B cell (primary cell): ENCODE measurements around the gene FSCB. TPM values are rescaled to one million over a fixed set of nuclear protein-coding genes. Genes with fewer than 3 reads are reported as not detected.

ENCODE experiments used
- ATAC-seq: fragments of 200-7000 bp; cut with Tn5 transposase; one replicate; pipeline ENCODE4 v1.10.0; 2021; ENCODE audit warnings: low read depth, mild to moderate bottlenecking, moderate number of reproducible peaks, moderate library complexity
- CTCF ChIA-PET: fragments of 350-600 bp; sonication (Branson Sonifier 250); formaldehyde crosslinking; loops from one replicate; lab custom pipeline; 2021; ENCODE audit warnings: antibody characterized with exemption, inconsistent platforms; lab: Charles Lee
- POLR2A ChIA-PET: fragments of 350-600 bp; sonication (Branson Sonifier 250); formaldehyde crosslinking; loops from one replicate; lab custom pipeline; 2021; ENCODE audit warnings: antibody characterized with exemption; lab: Charles Lee
- DNase-seq: peaks from one replicate; pipeline ENCODE4 v3.0.0; 2013
- H2AFZ ChIP-seq: 2 replicates; pipeline ENCODE4 v1.6.1; 2012; ENCODE audit warnings: mild to moderate bottlenecking, low read depth, low read length; ENCODE audit not compliant: insufficient read depth, poor library complexity, severe bottlenecking
- H3K27ac ChIP-seq, 2 donors: 1 replicate in 1 of 2; 2 replicates in 1 of 2; pipeline ENCODE4 v1.5.1; 2012 to 2013; ENCODE audit warnings: low read length in 2 of 2, mild to moderate bottlenecking in 2 of 2, moderate library complexity in 1 of 2
- H3K27me3 ChIP-seq, 4 experiments: fragments of 200-600 bp in 1 of 4; sonication (generic) in 1 of 4; replicated peaks in 1 of 4; 1 replicate in 2 of 4; 2 replicates in 2 of 4; pipeline versions ENCODE4 v1.6.1 to v1.7.0; 2013 to 2016; ENCODE audit warnings: low read length in 3 of 4, mild to moderate bottlenecking in 2 of 4, mixed read lengths in 1 of 4, moderate library complexity in 1 of 4; ENCODE audit not compliant: insufficient read depth in 4 of 4, control insufficient read depth in 3 of 4; ENCODE audit errors: control extremely low read depth in 1 of 4
- H3K36me3 ChIP-seq, 2 experiments: replicated peaks in 1 of 2; 1 replicate in 1 of 2; 2 replicates in 1 of 2; pipeline versions ENCODE4 v1.6.1 to v1.7.1; 2013; ENCODE audit warnings: low read length in 1 of 2; ENCODE audit not compliant: insufficient read depth in 2 of 2, control insufficient read depth in 1 of 2; ENCODE audit errors: control extremely low read depth in 1 of 2, extremely low read depth in 1 of 2
- H3K4me1 ChIP-seq, 2 donors: fragments of 200-600 bp in 1 of 2; sonication (generic) in 1 of 2; 1 replicate in 1 of 2; 2 replicates in 1 of 2; pipeline versions ENCODE4 v1.5.1 to v1.6.1; 2013 to 2017; ENCODE audit warnings: low read length in 2 of 2; ENCODE audit not compliant: control insufficient read depth in 2 of 2, insufficient read depth in 2 of 2
- H3K4me2 ChIP-seq: replicated peaks from 2 replicates; pipeline ENCODE3; 2012; ENCODE audit warnings: mild to moderate bottlenecking, low read depth, low read length; ENCODE audit not compliant: poor library complexity, severe bottlenecking
- H3K4me3 ChIP-seq, 5 experiments: fragments of 200-600 bp in 1 of 5; sonication (generic) in 1 of 5; 1 replicate in 3 of 5; 2 replicates in 2 of 5; pipeline versions ENCODE4 v1.5.1 to v1.7.0; 2011 to 2016; ENCODE audit warnings: low read length in 4 of 5, mild to moderate bottlenecking in 4 of 5, low read depth in 2 of 5, control low read depth in 1 of 5, moderate library complexity in 1 of 5; ENCODE audit not compliant: insufficient read depth in 1 of 5; ENCODE audit errors: control extremely low read depth in 1 of 5, extremely low read depth in 1 of 5
- H3K79me2 ChIP-seq: fragments of 200-600 bp; sonication (generic); one replicate; pipeline ENCODE4 v1.6.0; 2016; ENCODE audit warnings: low read length; ENCODE audit not compliant: control insufficient read depth, insufficient read depth
- H3K9ac ChIP-seq: fragments of 200-600 bp; sonication (generic); 2 replicates; pipeline ENCODE4 v1.6.1; 2017; ENCODE audit warnings: mild to moderate bottlenecking, low read length, moderate library complexity
- H3K9me3 ChIP-seq, 3 donors: one replicate each; pipeline versions ENCODE4 v1.6.1 to v1.7.1; 2013; ENCODE audit warnings: low read length in 2 of 3; ENCODE audit not compliant: control insufficient read depth in 2 of 3, insufficient read depth in 1 of 3; ENCODE audit errors: control extremely low read depth in 1 of 3
- H4K20me1 ChIP-seq: 2 replicates; pipeline ENCODE4 v1.6.0; 2012; ENCODE audit warnings: mild to moderate bottlenecking, low read length; ENCODE audit not compliant: insufficient read depth, control insufficient read depth, poor library complexity, severe bottlenecking
- H3K27ac Mint-ChIP-seq: one replicate; pipeline ENCODE4 v1.8.0; 2021; ENCODE audit warnings: mixed read lengths
- H3K27me3 Mint-ChIP-seq: one replicate; pipeline ENCODE4 v1.8.0; 2021; ENCODE audit warnings: mixed read lengths
- H3K4me1 Mint-ChIP-seq: one replicate; pipeline ENCODE4 v1.8.0; 2021; ENCODE audit warnings: mixed read lengths
- H3K4me3 Mint-ChIP-seq: one replicate; pipeline ENCODE4 v1.8.0; 2021; ENCODE audit warnings: mixed read lengths
- H3K9me3 Mint-ChIP-seq: one replicate; pipeline ENCODE4 v1.8.0; 2022; ENCODE audit warnings: mixed read lengths; ENCODE audit not compliant: insufficient read depth
- EZH2 ChIP-seq: IDR thresholded peaks from 2 replicates; pipeline ENCODE4 v1.6.1; 2012; ENCODE audit warnings: borderline replicate concordance, low read depth, mild to moderate bottlenecking, moderate library complexity, low read length; ENCODE audit not compliant: insufficient read depth, poor library complexity, severe bottlenecking
- WGBS: methylation state at CpG from one replicate; pipeline ENCODE4 v1.1.5; 2013; ENCODE audit warnings: missing lambda C conversion rate; ENCODE audit not compliant: insufficient coverage; 5-methylcytosine and 5-hydroxymethylcytosine counted together
- intact Hi-C: fragments of 100-400 bp; cut with micrococcal nuclease; formaldehyde crosslinking; loops from one replicate; pipeline ENCODE4 v1.10.0; 2022
- polyA plus RNA-seq: library from polyadenylated mRNA; depleted of rRNA; stranded (reverse); fragments of >200 nt; gene quantifications from 2 replicates; pipeline ENCODE4 v1.2.3, GENCODE V29; 2012
- total RNA-seq, 2 donors: library from RNA; stranded (reverse); fragments of 120-200 nt in 1 of 2; gene quantifications; 1 replicate in 1 of 2; 2 replicates in 1 of 2; pipeline versions ENCODE4 v1.2.3 to v1.2.4, GENCODE V29; 2013 to 2022
- TF ChIP-seq, protein P1 (sequence below): fragments of 200-600 bp; IDR thresholded peaks from one replicate; pipeline ENCODE4 v1.8.0; 2022; ENCODE audit warnings: antibody characterized with exemption, mild to moderate bottlenecking

FSCB gene
- total and polyA plus RNA-seq, 2 donors (not counting 1 experiment from before 2014, with no cell fraction given): not detected

DNA sequence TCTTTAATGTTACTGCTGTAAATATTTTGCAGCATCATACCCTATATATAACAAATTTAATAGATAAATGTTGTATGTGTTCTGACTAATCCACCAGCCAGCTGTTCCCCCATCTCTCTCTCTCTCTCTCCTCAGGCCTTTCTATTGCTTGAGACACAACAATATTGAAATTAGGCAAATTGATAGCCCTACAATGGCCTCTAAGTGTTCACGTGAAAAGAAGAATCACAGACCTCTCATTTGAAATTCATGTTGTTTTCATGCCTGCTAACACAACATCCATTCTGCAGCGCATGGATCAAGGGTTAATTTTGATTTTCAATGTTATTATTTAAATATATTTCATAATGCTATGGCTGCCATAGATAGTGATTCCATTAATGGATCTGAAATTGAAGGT is 1.8 kb upstream of the FSCB start:
- DNase-seq (no peak), ATAC-seq (no peak)
- H3K4me1 ChIP-seq: no peaks in the 10 kb centered on the region
- H3K9ac ChIP-seq: no peak overlapping the region
- no peak overlapping the region for H3K4me3 ChIP-seq
- no peaks in the 10 kb centered on the region for H3K27me3 Mint-ChIP-seq
- no peaks in the 10 kb centered on the region for H3K79me2 ChIP-seq
- no peak overlapping the region for H3K4me2 ChIP-seq
- WGBS: no CpG with 5 or more reads among the region's 2 CpGs
- peaks cover 4% of the 10 kb centered on the region for H3K9me3 Mint-ChIP-seq
- no peak overlapping the region for H3K27ac ChIP-seq
- no peak overlapping the region for H3K27ac Mint-ChIP-seq
- H3K36me3 ChIP-seq: no peaks in the 10 kb centered on the region
- no peaks in the 10 kb centered on the region for H4K20me1 ChIP-seq
- intact Hi-C loops: no loop called here
- H3K4me3 Mint-ChIP-seq: no peak overlapping the region
- H3K9me3 ChIP-seq: peaks cover 0 to 6% (median 0%) of the 10 kb centered on the region in 3 donors
- TF ChIP-seq, protein P1, sequence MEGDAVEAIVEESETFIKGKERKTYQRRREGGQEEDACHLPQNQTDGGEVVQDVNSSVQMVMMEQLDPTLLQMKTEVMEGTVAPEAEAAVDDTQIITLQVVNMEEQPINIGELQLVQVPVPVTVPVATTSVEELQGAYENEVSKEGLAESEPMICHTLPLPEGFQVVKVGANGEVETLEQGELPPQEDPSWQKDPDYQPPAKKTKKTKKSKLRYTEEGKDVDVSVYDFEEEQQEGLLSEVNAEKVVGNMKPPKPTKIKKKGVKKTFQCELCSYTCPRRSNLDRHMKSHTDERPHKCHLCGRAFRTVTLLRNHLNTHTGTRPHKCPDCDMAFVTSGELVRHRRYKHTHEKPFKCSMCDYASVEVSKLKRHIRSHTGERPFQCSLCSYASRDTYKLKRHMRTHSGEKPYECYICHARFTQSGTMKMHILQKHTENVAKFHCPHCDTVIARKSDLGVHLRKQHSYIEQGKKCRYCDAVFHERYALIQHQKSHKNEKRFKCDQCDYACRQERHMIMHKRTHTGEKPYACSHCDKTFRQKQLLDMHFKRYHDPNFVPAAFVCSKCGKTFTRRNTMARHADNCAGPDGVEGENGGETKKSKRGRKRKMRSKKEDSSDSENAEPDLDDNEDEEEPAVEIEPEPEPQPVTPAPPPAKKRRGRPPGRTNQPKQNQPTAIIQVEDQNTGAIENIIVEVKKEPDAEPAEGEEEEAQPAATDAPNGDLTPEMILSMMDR: no peak
- TF ChIP-seq EZH2: no peak
- H3K4me1 Mint-ChIP-seq: no peaks in the 10 kb centered on the region
- H3K27me3 ChIP-seq: no peaks in the 10 kb centered on the region
- ChIA-PET CTCF (no interaction called here), POLR2A (no interaction called here)
- no peak overlapping the region for H2AFZ ChIP-seq

GRCh38 chr14:44505588-44505987 is 1.5 kb downstream of the FSCB start:
- 71% methylated on average over 3 of the region's 3 CpGs for WGBS
- Histone ChIP-seq H3K9ac (no peak overlapping the region), H3K4me3 (no peak overlapping the region), H3K27ac (no peak overlapping the region), H3K79me2 (no peaks in the 10 kb centered on the region), H3K36me3 (no peaks in the 10 kb centered on the region), H3K4me2 (no peak overlapping the region), H2AFZ (no peak overlapping the region), H3K9me3 (peaks cover 0 to 6% (median 0%) of the 10 kb centered on the region in 3 donors), H4K20me1 (no peaks in the 10 kb centered on the region), H3K27me3 (no peaks in the 10 kb centered on the region), H3K4me1 (no peaks in the 10 kb centered on the region)
- Mint-ChIP-seq H3K27ac (no peak overlapping the region), H3K4me3 (no peak overlapping the region), H3K9me3 (peaks cover 4% of the 10 kb centered on the region), H3K27me3 (no peaks in the 10 kb centered on the region), H3K4me1 (no peaks in the 10 kb centered on the region)
- TF ChIP-seq, protein P1: no peak
- TF ChIP-seq EZH2: no peak
- ChIA-PET POLR2A (no interaction called here), CTCF (no interaction called here)
- intact Hi-C loops: no loop called here
- ATAC-seq (no peak), DNase-seq (no peak)
